ENCODE data around the gene KBTBD13.
"Not testable (repeated sequence)": the region's sequence is repeated elsewhere in the genome, so short reads cannot be mapped to it uniquely, and the experiment has no call there.

Gene KBTBD13

DNA sequence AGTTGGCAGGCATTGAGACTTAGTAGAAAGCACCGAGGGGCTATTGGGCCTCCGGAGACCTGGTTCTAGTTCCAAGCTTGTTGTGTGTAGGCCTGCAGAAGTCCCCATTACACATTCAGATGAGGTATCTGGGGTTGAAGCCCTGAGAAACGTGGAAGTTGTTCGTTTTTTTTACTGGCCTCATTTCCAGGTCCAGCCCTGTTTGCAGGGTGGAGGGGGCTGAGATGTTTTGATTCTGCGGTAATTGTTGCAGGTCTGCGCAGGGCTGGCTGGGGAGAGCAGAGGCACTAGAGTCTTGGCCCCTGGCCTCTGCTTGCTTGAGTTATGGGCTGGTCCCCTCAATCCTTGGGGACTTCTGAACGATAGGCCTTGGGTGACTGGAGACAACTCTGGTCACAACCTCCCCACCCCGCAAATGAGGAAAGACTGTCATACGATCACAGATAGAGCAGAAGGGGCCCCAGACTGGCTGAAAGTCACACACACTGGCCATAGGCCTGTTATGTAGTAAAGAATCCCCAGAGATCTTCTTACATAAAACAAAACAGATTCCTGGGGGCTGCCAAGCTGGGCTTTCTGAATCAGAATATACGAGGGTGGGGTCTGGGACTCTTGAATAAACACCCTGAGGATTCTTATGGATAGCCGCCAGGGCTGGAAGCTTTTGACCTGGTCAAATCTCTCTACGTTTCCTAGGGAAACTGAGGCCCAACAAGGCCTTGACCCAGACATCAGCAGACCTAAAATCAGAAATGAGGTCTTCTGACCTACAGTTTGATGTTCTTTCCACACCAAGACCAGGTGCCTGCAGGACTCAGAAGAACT is 15.6 kb downstream of the KBTBD13 start:
- DNase-seq: no peak

- DNase-seq: no peak
Measured at GRCh38 chr15:65092911-65093792, 16.6 kb downstream of the KBTBD13 start.

DNA sequence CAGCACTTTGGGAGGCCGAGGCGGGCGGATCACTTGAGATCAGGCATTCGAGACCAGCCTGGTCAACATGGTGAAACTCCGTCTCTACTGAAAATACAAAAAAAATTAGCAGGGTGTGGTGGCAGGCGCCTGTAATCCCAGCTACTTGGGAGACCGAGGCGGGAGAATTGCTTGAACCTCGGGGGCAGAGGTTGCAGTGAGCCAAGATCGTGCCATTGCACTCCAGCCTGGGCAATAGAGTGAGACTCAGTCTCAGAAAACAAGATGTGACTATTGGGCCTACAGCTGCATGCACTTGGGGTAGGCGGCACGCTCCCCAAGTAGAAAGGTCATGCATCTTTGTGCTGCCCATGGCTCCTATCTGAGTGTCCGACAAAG is 17.2 kb downstream of the KBTBD13 start:
- DNase-seq: not testable (repeated sequence)

GRCh38 chr15:65094294-65094995 is 17.9 kb downstream of the KBTBD13 start:
- no peak for DNase-seq

- DNase-seq: no peak
Measured at GRCh38 chr15:65095011-65095746, 18.6 kb downstream of the KBTBD13 start.

DNA sequence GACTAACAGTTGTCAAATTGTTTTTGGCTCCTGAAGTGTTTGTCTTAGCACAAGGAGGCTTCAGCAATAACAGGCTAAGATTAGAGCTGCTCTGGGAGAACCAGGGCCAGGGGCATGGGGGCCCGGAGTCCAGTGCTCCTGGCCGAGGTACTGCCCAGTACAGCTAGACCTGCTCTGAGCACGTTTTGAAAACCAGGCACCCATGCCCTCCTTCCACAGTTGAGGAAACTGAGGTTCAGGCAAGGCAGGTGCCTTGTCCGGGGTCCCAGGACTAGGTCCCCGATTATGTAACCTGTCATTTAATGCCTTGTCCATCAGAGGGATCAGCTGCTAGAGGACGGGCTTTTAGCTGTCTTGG is 19.2 kb downstream of the KBTBD13 start:
- DNase-seq: no peak

GRCh38 chr15:65096481-65097385 is 20.2 kb downstream of the KBTBD13 start:
- no peak for DNase-seq

DNA sequence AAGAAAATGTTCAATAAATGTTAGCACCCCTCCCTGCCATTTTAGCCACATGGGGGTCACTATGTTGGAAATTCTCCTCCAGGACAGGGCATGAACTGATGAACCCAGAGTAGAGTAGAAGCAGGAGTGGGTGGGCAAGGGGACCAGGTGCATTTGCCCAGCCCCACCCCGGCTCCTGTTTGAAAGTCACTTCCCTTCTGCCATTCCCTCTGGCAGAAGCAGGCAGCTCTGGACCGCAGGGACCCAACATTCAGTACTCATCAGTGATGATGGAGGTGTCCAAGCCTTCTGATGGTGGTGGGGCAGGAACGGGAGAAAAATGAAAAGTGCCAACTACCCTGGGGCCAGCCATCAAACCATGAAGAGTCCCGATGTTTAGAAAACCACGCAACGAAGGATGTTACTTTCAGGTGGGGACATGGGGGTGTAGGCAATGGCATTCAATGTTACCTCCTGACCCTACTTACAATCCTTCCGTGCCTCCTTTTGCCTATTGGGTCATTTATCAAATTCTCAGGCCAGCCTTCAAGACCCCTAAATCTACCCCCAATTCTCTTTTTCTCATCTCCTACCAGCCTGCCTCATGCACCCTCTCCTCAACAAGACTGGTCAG is 21.2 kb downstream of the KBTBD13 start:
- no peak for DNase-seq

DNA sequence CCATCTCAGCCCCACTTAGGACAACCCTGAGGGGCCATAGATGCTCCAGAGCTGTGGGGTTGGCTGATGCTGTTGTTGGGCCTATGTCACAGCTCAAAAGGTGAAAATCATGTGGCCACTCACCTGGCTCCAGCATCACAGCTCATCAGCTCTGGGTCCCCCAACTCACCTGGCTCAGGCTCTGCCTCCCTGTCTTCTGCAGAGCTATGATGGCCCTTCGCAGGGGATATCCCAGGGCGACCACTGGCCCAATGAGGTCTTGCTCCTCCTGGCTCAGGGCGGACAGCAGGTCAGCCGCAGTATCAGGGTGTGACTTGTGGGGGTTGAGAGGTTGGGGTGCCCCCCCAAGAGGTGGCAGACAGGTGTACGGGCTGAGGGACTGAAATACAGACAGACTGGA is 22.8 kb downstream of the KBTBD13 start:
- DNase-seq: no peak

GRCh38 chr15:65099801-65100200 is 23.3 kb downstream of the KBTBD13 start:
- DNase-seq: not testable (repeated sequence)

GRCh38 chr15:65100442-65100841 is 23.9 kb downstream of the KBTBD13 start:
- no peak for DNase-seq

GRCh38 chr15:65101411-65101890 is 24.9 kb downstream of the KBTBD13 start:
- peak; percentile 21 for DNase-seq

GRCh38 chr15:65101891-65102708 is 25.6 kb downstream of the KBTBD13 start:
- DNase-seq: no peak

DNA sequence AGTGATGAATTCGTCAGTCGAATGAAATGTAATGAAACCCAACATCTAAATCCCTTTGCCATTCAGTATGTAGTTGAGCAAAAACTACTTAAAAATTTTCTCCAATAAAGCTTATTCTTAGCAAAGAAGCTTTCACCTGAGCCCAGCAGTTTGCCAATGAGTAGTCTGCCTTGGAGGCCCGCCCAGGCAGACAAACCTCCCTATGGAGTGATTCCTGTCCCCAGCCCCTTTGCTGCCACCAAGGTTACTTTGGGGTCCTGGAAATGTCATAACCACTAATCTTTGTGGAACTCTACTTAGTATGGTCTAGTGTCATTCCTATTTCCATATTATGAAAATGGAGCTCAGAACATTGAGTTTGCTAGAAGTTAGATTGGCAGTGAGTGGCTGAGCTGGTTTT is 26.4 kb downstream of the KBTBD13 start:
- DNase-seq: no peak

DNA sequence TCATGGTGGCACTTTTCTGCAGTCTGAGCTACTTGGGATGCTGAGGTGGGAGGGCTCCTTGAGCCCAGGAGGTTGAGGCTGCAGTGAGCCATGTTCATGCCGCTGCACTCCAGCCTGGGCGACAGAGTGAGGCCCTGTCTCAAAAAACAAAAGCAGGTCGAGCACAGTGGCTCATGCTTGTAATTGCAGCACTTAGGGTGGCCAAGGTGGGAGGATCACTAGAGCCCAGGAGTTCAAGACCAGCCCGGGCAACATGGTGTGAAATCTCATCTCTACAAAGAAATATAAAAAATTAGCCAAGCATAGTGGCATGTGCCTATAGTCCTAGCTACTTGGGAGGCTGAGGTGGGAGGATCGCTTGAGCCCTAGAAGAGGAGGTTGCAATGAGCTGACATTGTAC is 28.5 kb downstream of the KBTBD13 start:
- DNase-seq: no peak

DNA sequence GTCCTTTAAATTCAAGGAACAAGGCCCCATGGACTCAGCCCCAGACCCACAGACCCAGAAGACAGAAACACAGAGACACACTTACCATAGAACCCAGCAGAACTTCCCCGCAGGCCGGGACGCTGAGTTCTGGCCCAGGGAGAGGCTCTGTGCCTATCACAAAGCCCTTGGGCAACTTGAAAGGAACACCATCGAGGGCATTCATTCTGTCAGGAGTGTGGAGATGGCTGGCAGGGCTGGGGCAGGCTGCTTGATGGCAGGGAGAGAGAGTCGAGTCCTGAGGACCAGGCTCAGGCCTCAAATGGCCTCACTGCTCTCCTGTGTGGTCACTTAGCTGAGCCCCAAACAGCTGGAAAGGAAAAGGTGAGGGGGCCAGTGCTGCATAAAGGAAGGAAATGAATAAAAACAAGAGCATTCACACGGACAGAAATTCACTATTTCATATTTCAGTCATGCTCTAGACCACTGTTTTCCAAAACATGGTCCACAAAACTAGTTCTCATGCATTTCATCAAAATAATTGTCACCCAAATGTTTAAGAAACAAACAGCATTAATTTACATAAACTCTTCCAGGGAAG is 29.6 kb downstream of the KBTBD13 start:
- DNase-seq: no peak

GRCh38 chr15:65110676-65111292 is 34.2 kb downstream of the KBTBD13 start:
- DNase-seq: no peak

DNA sequence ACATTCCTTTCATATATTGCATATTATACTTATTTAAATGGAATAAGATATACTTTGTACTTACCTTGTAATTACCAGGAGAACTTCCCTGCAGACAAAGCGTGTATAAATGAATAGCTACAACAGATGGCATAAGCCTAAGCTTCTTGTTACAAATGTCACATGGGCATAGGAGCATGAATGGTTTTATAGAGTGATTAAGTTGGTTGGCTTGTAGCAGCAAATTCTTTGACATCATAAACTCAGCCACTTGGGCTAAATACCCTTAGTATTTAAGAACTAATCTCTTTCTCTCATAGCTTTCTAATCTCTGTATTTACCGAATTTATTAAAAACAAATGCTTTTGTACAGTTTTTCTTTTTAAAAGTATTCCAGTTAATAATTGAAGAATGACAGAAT is 38.5 kb downstream of the KBTBD13 start, which contains the start of gene UBAP1L:
Gene UBAP1L, minus strand, starts transcription at position 115 of the 400 bp plus-strand sequence. CDS start 8,985 bp downstream, outside the sequence.
- no peak for DNase-seq

GRCh38 chr15:65115542-65115941 is 39.0 kb downstream of the KBTBD13 start:
- no peak for DNase-seq
